Breast epithelium (tissue), 4 donors: ENCODE data around the gene C4orf50. TPM values are rescaled to one million over a fixed set of nuclear protein-coding genes. Genes with fewer than 3 reads are reported as not detected.

Experiments
- DNase-seq, 2 donors: peaks; one replicate each; pipeline ENCODE4 v3.0.0-alpha.2; 2019; ENCODE audit warnings: low spot score in 2 of 2
- H3K27ac ChIP-seq, 2 donors: fragments of 200-600 bp; sonication (generic) in 1 of 2; one replicate each; pipeline ENCODE4 v1.5.1; 2016 to 2019; ENCODE audit warnings: mild to moderate bottlenecking in 1 of 2
- H3K27me3 ChIP-seq, 2 donors: fragments of 200-600 bp; sonication (generic) in 1 of 2; one replicate each; pipeline versions ENCODE4 v1.5.1 to v1.6.0; 2017 to 2019; ENCODE audit warnings: control low read depth in 1 of 2, mild to moderate bottlenecking in 1 of 2
- H3K36me3 ChIP-seq: fragments of 200-600 bp; one replicate; pipeline ENCODE4 v1.5.1; 2019
- H3K4me1 ChIP-seq, 2 donors: fragments of 200-600 bp; sonication (generic); one replicate each; pipeline ENCODE4 v1.5.1; 2016 to 2019; ENCODE audit warnings: control low read depth in 1 of 2
- H3K4me3 ChIP-seq, 3 donors: fragments of 200-600 bp; sonication (generic); 1 replicate in 2 of 3; 2 replicates in 1 of 3; pipeline ENCODE4 v1.5.1; 2016 to 2019; ENCODE audit warnings: mild to moderate bottlenecking in 3 of 3, moderate library complexity in 2 of 3
- H3K9me3 ChIP-seq, 2 donors: fragments of 200-600 bp; sonication (generic) in 1 of 2; one replicate each; pipeline ENCODE4 v1.5.1; 2016 to 2019; ENCODE audit warnings: control low read depth in 1 of 2
- POLR2A ChIP-seq: fragments of 450-650 bp; IDR thresholded peaks from one replicate; pipeline ENCODE4 v1.6.1; 2016; ENCODE audit warnings: antibody characterized with exemption, mild to moderate bottlenecking, moderate library complexity
- POLR2AphosphoS5 ChIP-seq, 3 donors: sonication (generic); formaldehyde crosslinking; IDR thresholded peaks; one replicate each; pipeline ENCODE4 v1.6.1; 2017; ENCODE audit warnings: antibody characterized with exemption in 3 of 3
- intact Hi-C: fragments of 100-400 bp; cut with DNase I; formaldehyde crosslinking; loops from one replicate; pipeline ENCODE4 v1.15.1; 2023; ENCODE audit warnings: low total_unique reads
- total RNA-seq, 3 donors: library from RNA; depleted of rRNA; stranded (reverse); fragments of >200 nt; gene quantifications; one replicate each; pipeline ENCODE4 v1.1.0, GENCODE V29; 2016
- TF ChIP-seq, protein P1 (sequence below), 3 donors: fragments of 450-650 bp; IDR thresholded peaks; one replicate each; pipeline ENCODE4 v1.5.1; 2016 to 2017; ENCODE audit warnings: antibody characterized with exemption in 3 of 3, mild to moderate bottlenecking in 3 of 3, moderate library complexity in 3 of 3

Gene C4orf50
- total RNA-seq, 3 donors from 2014 or later: under 0.01 TPM; not detected in 1

DNA sequence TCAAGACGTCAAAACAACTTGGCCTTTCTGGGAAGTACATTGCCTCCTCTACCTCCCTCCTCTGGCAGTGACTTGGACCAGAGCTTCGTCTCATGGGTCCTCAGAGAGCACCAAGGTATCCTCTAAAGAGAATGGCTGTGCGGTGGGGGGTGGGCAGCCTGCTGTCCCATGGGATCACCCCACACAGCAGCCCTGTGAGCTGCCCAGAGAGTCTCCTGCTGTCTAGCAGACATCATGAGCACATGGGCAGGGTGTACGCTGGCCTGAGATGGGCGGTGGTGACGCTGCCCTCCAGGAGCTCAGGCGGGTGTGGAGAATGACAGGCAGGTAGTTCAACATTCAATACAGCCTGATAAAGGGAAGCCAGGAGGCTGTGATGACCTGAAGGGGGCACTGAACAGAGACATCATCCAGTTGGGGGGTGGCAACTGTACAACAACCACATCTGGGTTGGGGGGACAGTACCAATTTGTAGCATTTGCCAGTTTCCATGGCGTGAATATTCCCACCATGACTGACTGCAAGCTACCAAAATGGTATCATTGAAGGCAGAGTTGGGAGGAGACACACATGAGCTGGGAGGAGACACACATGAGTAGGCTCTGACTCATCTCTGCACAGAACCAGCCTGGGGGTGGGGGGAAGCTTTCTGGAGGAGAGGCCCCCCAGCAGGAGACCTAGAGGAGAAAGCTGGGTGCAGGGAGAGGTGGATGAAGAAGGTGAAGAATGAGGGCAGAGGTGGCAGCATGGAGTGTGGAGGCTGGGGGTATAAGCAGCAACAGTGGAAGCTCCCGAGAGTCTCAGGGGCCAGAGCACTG is 35.9 kb downstream of the C4orf50 start:
- no peaks in the 10 kb centered on the region for H3K9me3 ChIP-seq
- H3K4me3 ChIP-seq: no peak overlapping the region
- intact Hi-C loops: no loop called here
- DNase-seq: peak in 1 of 2 donors; percentile 34
- peaks cover 0 to 12% of the 10 kb centered on the region in 2 donors for H3K27me3 ChIP-seq
- TF ChIP-seq POLR2AphosphoS5 (IDR thresholded peaks at IDR 0.05) (no peak), POLR2A (no peak)
- TF ChIP-seq, protein P1, sequence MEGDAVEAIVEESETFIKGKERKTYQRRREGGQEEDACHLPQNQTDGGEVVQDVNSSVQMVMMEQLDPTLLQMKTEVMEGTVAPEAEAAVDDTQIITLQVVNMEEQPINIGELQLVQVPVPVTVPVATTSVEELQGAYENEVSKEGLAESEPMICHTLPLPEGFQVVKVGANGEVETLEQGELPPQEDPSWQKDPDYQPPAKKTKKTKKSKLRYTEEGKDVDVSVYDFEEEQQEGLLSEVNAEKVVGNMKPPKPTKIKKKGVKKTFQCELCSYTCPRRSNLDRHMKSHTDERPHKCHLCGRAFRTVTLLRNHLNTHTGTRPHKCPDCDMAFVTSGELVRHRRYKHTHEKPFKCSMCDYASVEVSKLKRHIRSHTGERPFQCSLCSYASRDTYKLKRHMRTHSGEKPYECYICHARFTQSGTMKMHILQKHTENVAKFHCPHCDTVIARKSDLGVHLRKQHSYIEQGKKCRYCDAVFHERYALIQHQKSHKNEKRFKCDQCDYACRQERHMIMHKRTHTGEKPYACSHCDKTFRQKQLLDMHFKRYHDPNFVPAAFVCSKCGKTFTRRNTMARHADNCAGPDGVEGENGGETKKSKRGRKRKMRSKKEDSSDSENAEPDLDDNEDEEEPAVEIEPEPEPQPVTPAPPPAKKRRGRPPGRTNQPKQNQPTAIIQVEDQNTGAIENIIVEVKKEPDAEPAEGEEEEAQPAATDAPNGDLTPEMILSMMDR (IDR thresholded peaks at IDR 0.05): no peak
- H3K4me1 ChIP-seq: no peaks in the 10 kb centered on the region
- H3K36me3 ChIP-seq: no peaks in the 10 kb centered on the region
- H3K27ac ChIP-seq: no peak overlapping the region

GRCh38 chr4:5980436-5981155 is 37.6 kb downstream of the C4orf50 start:
- no peak overlapping the region for H3K4me3 ChIP-seq
- no peaks in the 10 kb centered on the region for H3K4me1 ChIP-seq
- no peaks in the 10 kb centered on the region for H3K9me3 ChIP-seq
- DNase-seq: no peak
- no peak overlapping the region for H3K27ac ChIP-seq
- intact Hi-C loops: no loop called here
- H3K27me3 ChIP-seq: peaks cover 0 to 12% of the 10 kb centered on the region in 2 donors
- no peaks in the 10 kb centered on the region for H3K36me3 ChIP-seq
- TF ChIP-seq, protein P1 (IDR thresholded peaks at IDR 0.05): no peak
- no peak for TF ChIP-seq POLR2A
- no peak for TF ChIP-seq POLR2AphosphoS5 (IDR thresholded peaks at IDR 0.05)

DNA sequence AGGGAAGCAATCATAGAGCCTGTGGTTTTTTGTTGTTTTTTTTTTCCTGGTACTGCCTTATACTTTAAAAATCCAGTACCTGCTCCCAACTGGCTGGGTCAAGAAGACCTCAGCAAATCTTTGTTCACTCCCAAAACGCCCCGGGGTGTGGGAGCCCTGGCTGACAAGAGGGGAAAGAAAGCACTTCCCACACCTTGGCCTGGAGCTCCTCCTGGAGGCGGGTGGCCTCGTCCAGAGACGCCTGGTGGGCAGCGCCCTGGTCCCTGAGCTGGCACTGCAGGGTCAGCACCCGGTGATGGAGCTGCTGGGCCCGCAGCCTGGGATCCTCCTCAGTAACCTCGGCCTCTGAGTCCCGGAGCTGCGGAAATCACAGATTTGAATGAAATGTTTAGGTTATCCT is 38.2 kb downstream of the C4orf50 start:
- DNase-seq: peak in 1 of 2 donors; percentile 46
- H3K27me3 ChIP-seq: peaks cover 0 to 12% of the 10 kb centered on the region in 2 donors
- H3K36me3 ChIP-seq: no peaks in the 10 kb centered on the region
- no peak overlapping the region for H3K27ac ChIP-seq
- H3K9me3 ChIP-seq: no peaks in the 10 kb centered on the region
- TF ChIP-seq POLR2AphosphoS5 (IDR thresholded peaks at IDR 0.05) (no peak), POLR2A (no peak)
- TF ChIP-seq, protein P1 (IDR thresholded peaks at IDR 0.05): no peak
- no peaks in the 10 kb centered on the region for H3K4me1 ChIP-seq
- no peak overlapping the region for H3K4me3 ChIP-seq
- intact Hi-C loops: no loop called here

DNA sequence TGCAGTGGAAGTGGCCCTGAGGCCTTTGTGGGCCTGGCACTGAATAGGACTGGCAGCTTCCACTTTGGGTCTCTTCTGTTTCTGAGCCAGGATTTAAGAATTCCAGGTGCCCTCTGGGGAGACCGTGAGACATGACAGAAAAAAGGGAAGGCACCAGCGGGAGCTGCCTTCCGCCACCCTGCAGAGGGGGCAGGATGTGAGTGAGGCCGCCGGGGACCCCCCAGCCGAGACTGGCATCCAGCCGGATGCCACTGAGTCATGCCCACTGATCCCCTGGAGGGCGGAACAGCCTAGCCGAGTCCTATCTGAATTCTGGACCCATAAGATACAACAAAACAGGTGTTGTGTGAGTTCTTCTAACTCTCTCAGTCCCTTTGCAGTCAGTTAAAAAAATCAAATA is 41.3 kb downstream of the C4orf50 start:
- TF ChIP-seq, protein P1 (IDR thresholded peaks at IDR 0.05): no peak
- TF ChIP-seq POLR2A (no peak), POLR2AphosphoS5 (IDR thresholded peaks at IDR 0.05) (no peak)
- intact Hi-C loops: no loop called here

DNA sequence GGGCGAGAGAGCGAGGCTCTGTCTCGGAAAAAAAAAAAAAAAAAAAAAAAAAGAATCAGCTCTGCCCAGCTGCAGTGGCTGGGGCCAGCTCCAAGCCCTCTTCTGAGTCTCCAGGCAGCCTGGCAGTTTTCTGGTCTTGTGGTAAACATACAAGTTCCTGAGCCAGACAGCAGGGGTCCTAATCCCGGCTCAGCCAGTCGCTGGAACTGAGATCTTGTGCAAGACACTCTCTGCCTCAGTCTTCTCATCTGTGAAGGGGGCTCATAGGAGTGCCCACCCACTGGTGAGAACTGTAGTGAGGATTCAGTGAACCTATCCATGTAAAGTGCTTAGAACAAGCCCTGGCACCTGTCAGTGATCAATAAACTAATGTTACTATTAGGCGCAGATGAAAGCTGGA is 41.8 kb downstream of the C4orf50 start:
- H3K4me3 ChIP-seq: no peak overlapping the region
- H3K27me3 ChIP-seq: peaks cover 0 to 30% of the 10 kb centered on the region in 2 donors
- H3K36me3 ChIP-seq: no peaks in the 10 kb centered on the region
- TF ChIP-seq, protein P1 (IDR thresholded peaks at IDR 0.05): no peak
- TF ChIP-seq POLR2AphosphoS5 (IDR thresholded peaks at IDR 0.05) (no peak), POLR2A (no peak)
- no peaks in the 10 kb centered on the region for H3K9me3 ChIP-seq
- peak in 1 of 2 donors; percentile 35 for DNase-seq
- H3K27ac ChIP-seq: no peak overlapping the region
- intact Hi-C loops: no loop called here
- no peaks in the 10 kb centered on the region for H3K4me1 ChIP-seq

More for the DNA sequence above, 41.3 kb downstream of the C4orf50 start:
- Histone ChIP-seq H3K36me3 (no peaks in the 10 kb centered on the region), H3K27me3 (peaks cover 0 to 28% of the 10 kb centered on the region in 2 donors), H3K4me3 (no peak overlapping the region), H3K9me3 (no peaks in the 10 kb centered on the region), H3K4me1 (no peaks in the 10 kb centered on the region), H3K27ac (no peak overlapping the region)
- DNase-seq: peak in 1 of 2 donors; percentile 14
